HG03159 (cell line): ENCODE data around the gene PCLAF.
"Not testable (repeated sequence)": the region's sequence is repeated elsewhere in the genome, so short reads cannot be mapped to it uniquely, and the experiment has no call there.

Source experiments
- ATAC-seq: cut with Tn5 transposase; IDR thresholded peaks from one replicate; pipeline ENCODE4 v1.9.1; 2021; ENCODE audit warnings: mild to moderate bottlenecking, moderate library complexity; ENCODE audit not compliant: unreplicated experiment

PCLAF gene

DNA sequence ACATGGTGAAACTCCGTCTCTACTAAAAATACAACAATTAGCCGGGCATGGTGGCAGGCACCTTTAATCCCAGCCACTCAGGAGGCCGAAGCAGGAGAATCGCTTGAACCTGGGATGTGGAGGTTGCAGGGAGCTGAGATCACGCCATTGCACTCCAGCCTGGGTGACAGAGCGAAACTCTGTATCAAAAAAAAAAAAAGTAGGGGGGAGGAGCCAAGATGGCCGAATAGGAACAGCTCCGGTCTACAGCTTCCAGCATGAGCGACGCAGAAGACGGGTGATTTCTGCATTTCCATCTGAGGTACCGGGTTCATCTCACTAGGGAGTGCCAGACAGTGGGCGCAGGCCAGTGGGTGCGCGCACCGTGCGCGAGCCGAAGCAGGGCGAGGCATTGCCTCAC is 54.8 kb downstream of the PCLAF start:
- not testable (repeated sequence) for ATAC-seq

- ATAC-seq = no peak
Measured at GRCh38 chr15:64324165-64324877, 56.9 kb downstream of the PCLAF start.

DNA sequence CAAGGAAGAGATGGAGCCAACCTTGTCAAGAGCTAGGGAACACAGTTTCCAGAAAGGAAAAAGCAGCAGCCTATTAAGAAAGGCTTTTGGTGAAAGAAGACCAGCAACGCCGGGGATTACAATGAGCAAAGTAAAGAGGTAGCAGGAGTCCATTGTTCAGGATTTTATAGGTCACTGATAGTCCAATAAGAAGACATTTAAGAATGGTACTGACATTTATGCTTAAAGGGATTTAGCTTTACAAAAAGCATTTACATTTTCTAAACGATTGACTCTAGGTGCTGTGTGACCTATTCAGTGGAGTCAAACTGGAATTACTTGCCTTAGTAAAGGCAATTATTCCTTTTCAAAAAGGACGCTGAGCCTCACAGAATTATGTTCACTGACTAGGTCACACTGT is 66.0 kb downstream of the PCLAF start:
- ATAC-seq = no peak

DNA sequence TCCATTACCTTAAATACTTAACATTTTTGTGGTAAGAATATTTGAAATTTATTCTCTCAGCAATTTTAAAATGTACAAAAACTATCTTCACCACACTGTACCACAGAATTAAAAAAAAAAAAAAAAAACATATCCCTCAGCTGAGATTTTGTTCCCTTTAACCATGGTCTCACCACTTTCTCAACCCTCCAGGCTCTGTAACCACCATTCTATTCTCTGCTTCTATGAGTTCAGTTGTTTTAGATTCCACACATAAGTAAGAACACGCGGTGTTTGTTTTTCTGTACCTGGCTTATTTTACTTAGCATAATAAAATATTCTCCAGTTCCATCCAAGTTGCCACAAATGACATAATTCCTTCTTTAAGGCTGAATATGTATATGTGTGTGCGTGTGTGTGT is 66.8 kb downstream of the PCLAF start:
- ATAC-seq = no peak
